Measurements from ENCODE around the gene ZEB2. TPM values are rescaled to one million over a fixed set of nuclear protein-coding genes. Genes with fewer than 3 reads are reported as not detected.

Gene ZEB2
- total RNA-seq, 2 experiments from 2014 or later, result 4.0 to 16.9 TPM

DNA sequence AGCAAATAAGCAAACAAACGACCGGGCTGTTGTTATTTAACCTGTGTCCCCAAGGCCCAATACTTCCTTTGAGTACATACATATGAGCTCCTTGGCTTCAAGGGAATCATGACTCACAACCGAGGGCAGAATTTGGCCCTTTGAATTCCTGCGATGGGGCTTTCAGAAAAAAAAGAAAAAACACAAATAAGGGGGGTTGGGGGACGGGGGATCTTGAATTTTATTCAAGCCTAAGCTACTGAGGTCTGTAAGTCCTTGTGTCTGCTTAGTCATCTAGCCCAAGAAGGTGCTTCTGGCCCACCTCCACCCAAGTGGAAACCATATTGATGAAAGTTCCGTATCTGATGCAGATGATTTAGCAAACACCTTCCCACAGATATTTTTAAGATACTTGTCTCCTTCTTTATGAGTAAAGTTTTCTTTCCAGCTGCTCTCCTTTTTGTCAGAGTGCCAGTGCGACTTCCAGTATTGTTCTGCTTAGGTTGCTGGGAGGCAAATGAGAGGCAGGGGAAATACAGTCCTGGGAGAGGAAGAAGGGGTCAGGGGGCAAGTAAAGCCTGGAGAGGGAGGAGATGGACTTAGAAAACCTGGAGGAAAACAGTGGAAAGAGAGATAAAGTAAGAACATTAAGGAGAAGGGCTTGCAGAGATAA is 169.6 kb downstream of the ZEB2 start:
- DNase-seq (ENCODE audit: low spot score), result no peak
- Histone ChIP-seq H2AFZ (ENCODE audit: low read length) (0 out of 2 replicates have a peak overlapping the region, but pooled peaks have one; percentile 27), H3K4me1 (ENCODE audit: insufficient read depth, low read length, poor library complexity, severe bottlenecking) (no peaks in the 10 kb centered on the region), H3K4me2 (ENCODE audit: low read length) (no peak overlapping the region), H4K20me1 (ENCODE audit: insufficient read depth, low read length) (no peaks in the 10 kb centered on the region), H3K79me2 (ENCODE audit: insufficient read depth, low read depth, low read length) (no peaks in the 10 kb centered on the region), H3K9me3 (ENCODE audit: low read length) (no peaks in the 10 kb centered on the region), H3K27ac (ENCODE audit: low read depth, low read length, poor library complexity, severe bottlenecking) (no peak overlapping the region), H3K36me3 (ENCODE audit: insufficient read depth, low read length) (no peaks in the 10 kb centered on the region), H3K4me3 (ENCODE audit: low read depth, low read length, poor library complexity, severe bottlenecking) (no peak overlapping the region), H3K9me2 (ENCODE audit: insufficient read depth, low read length) (no peaks in the 10 kb centered on the region)
- TF ChIP-seq, protein P1, sequence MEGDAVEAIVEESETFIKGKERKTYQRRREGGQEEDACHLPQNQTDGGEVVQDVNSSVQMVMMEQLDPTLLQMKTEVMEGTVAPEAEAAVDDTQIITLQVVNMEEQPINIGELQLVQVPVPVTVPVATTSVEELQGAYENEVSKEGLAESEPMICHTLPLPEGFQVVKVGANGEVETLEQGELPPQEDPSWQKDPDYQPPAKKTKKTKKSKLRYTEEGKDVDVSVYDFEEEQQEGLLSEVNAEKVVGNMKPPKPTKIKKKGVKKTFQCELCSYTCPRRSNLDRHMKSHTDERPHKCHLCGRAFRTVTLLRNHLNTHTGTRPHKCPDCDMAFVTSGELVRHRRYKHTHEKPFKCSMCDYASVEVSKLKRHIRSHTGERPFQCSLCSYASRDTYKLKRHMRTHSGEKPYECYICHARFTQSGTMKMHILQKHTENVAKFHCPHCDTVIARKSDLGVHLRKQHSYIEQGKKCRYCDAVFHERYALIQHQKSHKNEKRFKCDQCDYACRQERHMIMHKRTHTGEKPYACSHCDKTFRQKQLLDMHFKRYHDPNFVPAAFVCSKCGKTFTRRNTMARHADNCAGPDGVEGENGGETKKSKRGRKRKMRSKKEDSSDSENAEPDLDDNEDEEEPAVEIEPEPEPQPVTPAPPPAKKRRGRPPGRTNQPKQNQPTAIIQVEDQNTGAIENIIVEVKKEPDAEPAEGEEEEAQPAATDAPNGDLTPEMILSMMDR (conservative IDR thresholded peaks at IDR 0.05; ENCODE audit: low read length), result no peak
- TF ChIP-seq EZH2phosphoT487 (IDR thresholded peaks at IDR 0.05; ENCODE audit: borderline replicate concordance, low read depth, low read length), result no peak
- ChIA-PET CTCF (ENCODE audit: unreplicated experiment) (interaction anchor here (0.7 kb wide), 1 partner anchor 193 kb away, joined by 8 read pairs; no protein-coding TSS in a partner anchor), POLR2A (interaction anchor here (0.6 to 0.7 kb wide), 3 partner anchors 14 to 382 kb away, joined by 3 read pairs; no protein-coding TSS in a partner anchor)
- intact Hi-C loops (cut with micrococcal nuclease; ENCODE audit: unreplicated experiment), result no loop called here
- no TSS peak for BruUV-seq (replicated peaks)

DNA sequence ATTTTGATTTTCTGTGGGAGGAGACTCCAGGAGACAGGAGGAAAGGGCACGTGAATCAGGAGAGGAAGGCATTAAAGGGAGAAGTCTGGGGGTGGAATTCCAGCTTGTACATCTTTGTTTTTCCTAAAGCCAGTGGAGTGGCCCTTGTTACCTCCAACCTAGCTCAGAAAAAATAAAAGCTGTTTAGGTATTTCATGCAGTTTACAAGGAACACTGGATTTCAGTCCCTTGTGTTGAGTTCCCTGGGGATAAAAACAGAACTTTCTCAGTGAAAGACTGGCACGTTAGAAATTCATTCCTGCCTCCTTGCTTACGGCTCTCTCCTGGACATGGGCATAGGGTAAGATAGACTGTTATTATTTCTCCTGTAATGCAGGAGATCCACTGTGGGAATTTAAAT is 170.2 kb downstream of the ZEB2 start:
- Histone ChIP-seq H3K9me2 (ENCODE audit: insufficient read depth, low read length) (no peaks in the 10 kb centered on the region), H2AFZ (ENCODE audit: low read length) (0 out of 2 replicates have a peak overlapping the region, but pooled peaks have one; percentile 27), H4K20me1 (ENCODE audit: insufficient read depth, low read length) (no peaks in the 10 kb centered on the region), H3K36me3 (ENCODE audit: insufficient read depth, low read length) (no peaks in the 10 kb centered on the region), H3K27ac (ENCODE audit: low read depth, low read length, poor library complexity, severe bottlenecking) (no peak overlapping the region), H3K79me2 (ENCODE audit: insufficient read depth, low read depth, low read length) (no peaks in the 10 kb centered on the region), H3K4me3 (ENCODE audit: low read depth, low read length, poor library complexity, severe bottlenecking) (no peak overlapping the region), H3K9me3 (ENCODE audit: low read length) (no peaks in the 10 kb centered on the region), H3K4me2 (ENCODE audit: low read length) (no peak overlapping the region), H3K4me1 (ENCODE audit: insufficient read depth, low read length, poor library complexity, severe bottlenecking) (no peaks in the 10 kb centered on the region)
- intact Hi-C loops (cut with micrococcal nuclease; ENCODE audit: unreplicated experiment), result no loop called here
- DNase-seq (ENCODE audit: low spot score), result no peak
- CTCF ChIA-PET (ENCODE audit: unreplicated experiment), result interaction anchor here (0.7 kb wide), 1 partner anchor 192 kb away, joined by 8 read pairs; no protein-coding TSS in a partner anchor
- TF ChIP-seq, protein P1 (conservative IDR thresholded peaks at IDR 0.05; ENCODE audit: low read length), result no peak
- TF ChIP-seq EZH2phosphoT487 (IDR thresholded peaks at IDR 0.05; ENCODE audit: borderline replicate concordance, low read depth, low read length), result no peak
- no TSS peak for BruUV-seq (replicated peaks)
- POLR2A ChIA-PET, result interaction anchor here (0.6 to 1.0 kb wide), 4 partner anchors 14 to 383 kb away, joined by 3 read pairs; no protein-coding TSS in a partner anchor

DNA sequence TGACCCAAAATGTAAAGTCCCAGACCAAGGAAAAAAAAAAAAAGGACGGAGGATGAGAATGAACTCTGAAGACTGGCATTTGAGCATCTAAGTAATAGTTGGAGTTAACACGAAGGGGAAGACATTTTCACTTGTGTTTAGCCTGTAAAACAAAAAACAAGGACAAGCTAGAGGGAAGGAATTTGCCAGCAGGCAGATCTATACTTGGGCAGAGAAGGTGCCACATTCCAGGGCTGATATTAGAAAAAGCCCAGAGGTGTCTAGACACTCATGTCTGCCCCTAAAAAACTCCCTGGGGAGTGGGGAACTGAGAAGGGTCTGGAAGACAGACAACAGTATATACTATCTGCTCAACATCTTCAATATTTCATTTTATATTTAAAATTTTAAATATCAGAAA is 171.1 kb downstream of the ZEB2 start:
- no TSS peak for BruUV-seq (replicated peaks)
- no peak overlapping the region for H2AFZ ChIP-seq (ENCODE audit: low read length)
- CTCF ChIA-PET (ENCODE audit: unreplicated experiment), result no interaction called here

More for the DNA sequence above, 171.1 kb downstream of the ZEB2 start:
- Histone ChIP-seq H3K4me2 (ENCODE audit: low read length) (no peak overlapping the region), H4K20me1 (ENCODE audit: insufficient read depth, low read length) (no peaks in the 10 kb centered on the region), H3K36me3 (ENCODE audit: insufficient read depth, low read length) (no peaks in the 10 kb centered on the region), H3K4me1 (ENCODE audit: insufficient read depth, low read length, poor library complexity, severe bottlenecking) (no peaks in the 10 kb centered on the region), H3K9me3 (ENCODE audit: low read length) (no peaks in the 10 kb centered on the region), H3K9me2 (ENCODE audit: insufficient read depth, low read length) (no peaks in the 10 kb centered on the region), H3K4me3 (ENCODE audit: low read depth, low read length, poor library complexity, severe bottlenecking) (no peak overlapping the region), H3K27ac (ENCODE audit: low read depth, low read length, poor library complexity, severe bottlenecking) (no peak overlapping the region), H3K79me2 (ENCODE audit: insufficient read depth, low read depth, low read length) (no peaks in the 10 kb centered on the region)
- intact Hi-C loops (cut with micrococcal nuclease; ENCODE audit: unreplicated experiment), result no loop called here
- POLR2A ChIA-PET, result interaction anchor here (0.5 to 1.0 kb wide), 3 partner anchors 21 to 990 kb away, joined by 3 read pairs; no protein-coding TSS in a partner anchor
- TF ChIP-seq EZH2phosphoT487 (IDR thresholded peaks at IDR 0.05; ENCODE audit: borderline replicate concordance, low read depth, low read length), result no peak
- TF ChIP-seq, protein P1 (conservative IDR thresholded peaks at IDR 0.05; ENCODE audit: low read length), result no peak
- DNase-seq (ENCODE audit: low spot score), result no peak

Data from OCI-LY7 (cell line).